IMR-90 (cell line): ENCODE measurements around the gene AHNAK2. TPM values are rescaled to one million over a fixed set of nuclear protein-coding genes. Genes with fewer than 3 reads are reported as not detected.

Experiments
- ATAC-seq: fragments of 200-7000 bp; cut with Tn5 transposase; 2 replicates; pipeline ENCODE4 v1.9.1; 2020; ENCODE audit warnings: low read depth, mild to moderate bottlenecking, moderate library complexity
- BruUV-seq: library from RNA; stranded (reverse); fragments of 400-500 nt; replicated peaks from 2 replicates; lab custom pipeline; 2021; lab: Mats Ljungman, UMichigan
- CTCF ChIA-PET: fragments of 300-600 bp; formaldehyde crosslinking; extraction: SDS; loops from one replicate; lab custom pipeline; 2021; ENCODE audit warnings: antibody characterized with exemption; lab: Yijun Ruan, JAX
- POLR2A ChIA-PET: fragments of 300-600 bp; sonication (Branson Sonifier 250); formaldehyde crosslinking; loops from one replicate; lab custom pipeline; 2022; ENCODE audit warnings: antibody characterized with exemption; ENCODE audit not compliant: unreplicated experiment; lab: Charles Lee
- DNase-seq: peaks from one replicate; pipeline ENCODE4 v3.0.0; 2013
- H2AFZ ChIP-seq: replicated peaks from 2 replicates; pipeline ENCODE3; 2013; ENCODE audit warnings: low read length, mild to moderate bottlenecking; ENCODE audit not compliant: poor library complexity
- H2AK5ac ChIP-seq: 2 replicates; pipeline ENCODE4 v1.6.1; 2013; ENCODE audit warnings: low read depth, low read length, inconsistent platforms
- H2AK9ac ChIP-seq: replicated peaks from 2 replicates; pipeline ENCODE3; 2013; ENCODE audit warnings: mild to moderate bottlenecking, low read depth, low read length, moderate library complexity; ENCODE audit not compliant: poor library complexity
- H2BK120ac ChIP-seq: 2 replicates; pipeline ENCODE4 v1.6.1; 2013; ENCODE audit warnings: low read depth, low read length, inconsistent platforms
- H2BK15ac ChIP-seq: 3 replicates; pipeline ENCODE4 v1.6.1; 2013; ENCODE audit warnings: low read depth, low read length, inconsistent platforms
- H2BK20ac ChIP-seq: 2 replicates; pipeline ENCODE4 v1.6.1; 2013; ENCODE audit warnings: low read depth, mild to moderate bottlenecking, inconsistent platforms, low read length, moderate library complexity
- H2BK5ac ChIP-seq: 2 replicates; pipeline ENCODE4 v1.6.1; 2013; ENCODE audit warnings: mild to moderate bottlenecking, low read depth, low read length, inconsistent platforms; ENCODE audit not compliant: poor library complexity, severe bottlenecking
- H3K14ac ChIP-seq: replicated peaks from 2 replicates; pipeline ENCODE4 v1.6.1; 2013; ENCODE audit warnings: low read depth, low read length, inconsistent platforms
- H3K18ac ChIP-seq: 2 replicates; pipeline ENCODE4 v1.6.1; 2013; ENCODE audit warnings: low read depth, low read length, control low read depth
- H3K23ac ChIP-seq: 2 replicates; pipeline ENCODE4 v1.6.1; 2013; ENCODE audit warnings: low read depth, low read length, inconsistent platforms
- H3K27ac ChIP-seq: 2 replicates; pipeline ENCODE4 v1.5.1; 2013; ENCODE audit warnings: mild to moderate bottlenecking, control low read depth, low read length; ENCODE audit not compliant: insufficient read depth
- H3K27me3 ChIP-seq: 2 replicates; pipeline ENCODE4 v1.6.1; 2013; ENCODE audit warnings: low read length; ENCODE audit not compliant: control insufficient read depth, insufficient read depth
- H3K36me3 ChIP-seq: 2 replicates; pipeline ENCODE4 v1.6.1; 2013; ENCODE audit warnings: low read length, mixed read lengths; ENCODE audit not compliant: control insufficient read depth, insufficient read depth
- H3K4ac ChIP-seq: 2 replicates; pipeline ENCODE4 v1.6.1; 2013; ENCODE audit warnings: low read depth, low read length, inconsistent platforms
- H3K4me1 ChIP-seq: 2 replicates; pipeline ENCODE4 v1.6.1; 2013; ENCODE audit warnings: low read length, mixed read lengths; ENCODE audit not compliant: control insufficient read depth, insufficient read depth
- H3K4me2 ChIP-seq: 2 replicates; pipeline ENCODE4 v1.6.1; 2013; ENCODE audit warnings: low read depth, mild to moderate bottlenecking, control low read depth, low read length, moderate library complexity
- H3K4me3 ChIP-seq: 2 replicates; pipeline ENCODE4 v1.5.1; 2013; ENCODE audit warnings: low read depth, mild to moderate bottlenecking, control low read depth, low read length, moderate library complexity; ENCODE audit not compliant: insufficient read depth
- H3K56ac ChIP-seq: 2 replicates; pipeline ENCODE4 v1.6.1; 2013; ENCODE audit warnings: low read length, inconsistent platforms; ENCODE audit not compliant: insufficient read depth; ENCODE audit errors: extremely low read depth
- H3K79me1 ChIP-seq, 2 experiments: 2 replicates each; pipeline ENCODE4 v1.6.1; 2013; ENCODE audit warnings: low read length in 2 of 2, inconsistent platforms in 1 of 2, low read depth in 1 of 2
- H3K9ac ChIP-seq: 2 replicates; pipeline ENCODE4 v1.6.1; 2013; ENCODE audit warnings: low read depth, low read length, control low read depth
- H3K9me1 ChIP-seq: 2 replicates; pipeline ENCODE4 v1.6.1; 2013; ENCODE audit warnings: low read length, inconsistent platforms; ENCODE audit not compliant: insufficient read depth
- H3K9me3 ChIP-seq: 2 replicates; pipeline ENCODE4 v1.6.1; 2013; ENCODE audit warnings: low read length; ENCODE audit not compliant: control insufficient read depth, insufficient read depth
- H4K20me1 ChIP-seq: 2 replicates; pipeline ENCODE4 v1.6.1; 2013; ENCODE audit warnings: low read length, inconsistent platforms; ENCODE audit not compliant: insufficient read depth
- H4K5ac ChIP-seq: 2 replicates; pipeline ENCODE4 v1.6.1; 2013; ENCODE audit warnings: mild to moderate bottlenecking, low read depth, low read length, control low read depth
- H4K8ac ChIP-seq, 2 experiments: 2 replicates each; pipeline ENCODE4 v1.6.1; 2013; ENCODE audit warnings: low read depth in 2 of 2, low read length in 2 of 2, control low read depth in 1 of 2, inconsistent platforms in 1 of 2
- H4K91ac ChIP-seq: 2 replicates; pipeline ENCODE4 v1.6.1; 2013; ENCODE audit warnings: low read depth, low read length, inconsistent platforms; ENCODE audit not compliant: insufficient read depth
- CEBPB ChIP-seq: IDR thresholded peaks from 2 replicates; pipeline ENCODE4 v1.6.1; 2012; ENCODE audit warnings: low read depth, low read length, improper control_type of control experiment
- CHD1 ChIP-seq: IDR thresholded peaks from 2 replicates; pipeline ENCODE4 v1.6.1; 2012; ENCODE audit warnings: low read depth, low read length, improper control_type of control experiment
- FOS ChIP-seq: fragments of 150-350 bp; IDR thresholded peaks from 2 replicates; pipeline ENCODE4 v1.6.1; 2016; ENCODE audit warnings: low read depth, low read length
- MAFK ChIP-seq: IDR thresholded peaks from 2 replicates; pipeline ENCODE4 v1.6.1; 2012; ENCODE audit warnings: low read depth, low read length, improper control_type of control experiment
- MXI1 ChIP-seq: IDR thresholded peaks from 2 replicates; pipeline ENCODE4 v1.6.1; 2012; ENCODE audit warnings: low read depth, mild to moderate bottlenecking, low read length, moderate library complexity, borderline replicate concordance
- NFE2L2 ChIP-seq: fragments of 150-350 bp; IDR thresholded peaks from 2 replicates; pipeline ENCODE4 v1.6.1; 2016; ENCODE audit warnings: low read depth, mild to moderate bottlenecking, low read length
- POLR2A ChIP-seq: IDR thresholded peaks from 2 replicates; pipeline ENCODE4 v1.6.1; 2012; ENCODE audit warnings: mild to moderate bottlenecking, low read depth, low read length
- RAD21 ChIP-seq: IDR thresholded peaks from 2 replicates; pipeline ENCODE4 v1.6.1; 2012; ENCODE audit warnings: low read length, improper control_type of control experiment
- RCOR1 ChIP-seq: IDR thresholded peaks from 2 replicates; pipeline ENCODE4 v1.6.1; 2012; ENCODE audit warnings: mild to moderate bottlenecking, low read length, improper control_type of control experiment; ENCODE audit not compliant: insufficient replicate concordance
- RFX5 ChIP-seq: IDR thresholded peaks from 2 replicates; pipeline ENCODE4 v1.8.0; 2012; ENCODE audit warnings: low read depth, mild to moderate bottlenecking, low read length, moderate library complexity
- SMC3 ChIP-seq: fragments of 150-350 bp; IDR thresholded peaks from 2 replicates; pipeline ENCODE4 v1.6.1; 2016; ENCODE audit warnings: low read depth, mild to moderate bottlenecking, antibody characterized with exemption, low read length, moderate library complexity
- WGBS, 2 experiments: methylation state at CpG; one replicate each; pipeline versions ENCODE4 v1.1.5 to v1.1.7; 2013; ENCODE audit warnings: missing lambda C conversion rate in 2 of 2; ENCODE audit not compliant: insufficient read length in 1 of 2; ENCODE audit errors: extremely low coverage in 2 of 2; 5-methylcytosine and 5-hydroxymethylcytosine counted together
- dilution Hi-C: fragments of 300-500 bp; cut with HindIII; formaldehyde crosslinking; loops from one replicate; pipeline ENCODE4 v1.14.3; 2018; ENCODE audit warnings: low sequenced_read_pairs; ENCODE audit not compliant: unreplicated experiment
- in situ Hi-C: fragments of 300-500 bp; cut with MboI; formaldehyde crosslinking; loops from 3 replicates; pipeline ENCODE4 v1.14.3; 2019; ENCODE audit warnings: low sequenced_read_pairs, inconsistent platforms, mixed read lengths
- intact Hi-C: fragments of 100-400 bp; cut with micrococcal nuclease; formaldehyde crosslinking; loops from 2 replicates; pipeline ENCODE4 v1.10.0; 2022
- polyA plus RNA-seq, 3 experiments: library from polyadenylated mRNA; depleted of rRNA; stranded (reverse); fragments of >200 nt; gene quantifications; 2 replicates each; pipeline ENCODE4 v1.2.3, GENCODE V29; 2012; ENCODE audit warnings: low replicate concordance in 1 of 3
- total RNA-seq: library from RNA; depleted of rRNA; stranded (reverse); fragments of >200 nt; gene quantifications from 2 replicates; pipeline ENCODE4 v1.2.3, GENCODE V29; 2012
- TF ChIP-seq, protein P1 (sequence below): conservative IDR thresholded peaks from 2 replicates; pipeline ENCODE4 v1.5.1; 2012; ENCODE audit warnings: mild to moderate bottlenecking, low read depth, low read length, improper control_type of control experiment
- TF ChIP-seq, protein P2 (sequence below): fragments of 150-350 bp; IDR thresholded peaks from 2 replicates; pipeline ENCODE4 v1.6.1; 2017; ENCODE audit warnings: mild to moderate bottlenecking, antibody characterized with exemption, low read length, low read depth

AHNAK2 gene
- total and polyA plus RNA-seq, 2 of the 4 experiments (the other 2 are of a cell fraction) = 2.6 to 7.9 TPM

DNA sequence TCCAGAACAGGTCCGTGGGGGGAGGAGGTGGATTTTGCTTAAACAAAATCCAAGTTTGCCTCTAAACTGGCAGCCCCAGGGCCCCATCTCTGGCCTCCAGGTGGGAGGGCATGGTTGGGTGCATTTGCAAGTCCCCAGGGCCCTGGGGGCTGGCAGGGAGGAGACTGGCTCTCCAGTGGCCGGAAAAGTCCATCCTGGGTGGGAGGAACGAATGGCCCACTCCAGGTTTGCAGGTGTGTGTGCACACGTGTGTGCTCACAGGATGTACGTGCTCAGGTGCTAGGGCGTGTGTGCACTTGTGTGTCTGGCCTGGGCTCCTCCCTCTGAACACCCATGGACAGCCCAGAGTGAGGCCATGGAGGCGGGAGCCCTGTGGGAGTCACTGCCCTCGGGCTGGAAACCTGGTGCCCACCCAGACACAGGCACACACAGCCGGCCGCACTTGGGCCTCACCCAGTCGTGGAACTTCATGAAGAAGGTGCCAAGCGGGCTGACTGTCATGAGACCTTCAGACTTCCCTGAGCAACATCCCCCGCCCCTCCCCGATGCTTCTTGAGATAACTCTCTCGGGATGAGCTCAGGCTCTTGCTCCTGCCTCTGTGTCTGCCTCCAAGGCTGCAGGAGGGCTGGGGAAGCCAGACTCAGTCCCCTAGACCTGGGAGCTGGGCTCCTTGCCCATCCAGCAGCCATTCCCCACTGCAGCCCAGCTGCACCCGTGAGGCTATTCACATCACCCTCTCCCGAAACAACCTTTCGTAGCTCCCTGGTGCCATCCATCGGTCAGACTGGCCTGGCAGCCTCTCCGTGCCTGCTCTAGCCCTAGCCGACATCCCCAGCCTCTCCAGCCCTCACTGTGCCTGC is 9.4 kb downstream of the AHNAK2 start:
- H4K8ac ChIP-seq = peak overlapping the region in 1 of 2 experiments; percentile 67; a peak in 2 of 4 replicates

More for the DNA sequence above, 9.4 kb downstream of the AHNAK2 start:
- Histone ChIP-seq H2AK9ac (peak overlapping the region; percentile 90), H2BK120ac (peak overlapping the region; percentile 46), H2BK5ac (no peak overlapping the region), H3K4me1 (peaks cover 34% of the 10 kb centered on the region), H2AK5ac (peak overlapping the region; percentile 90), H3K4me3 (no peak overlapping the region), H3K9ac (no peak overlapping the region), H4K5ac (no peak overlapping the region), H3K36me3 (no peaks in the 10 kb centered on the region), H3K4ac (peak overlapping the region; percentile 73), H3K4me2 (peak overlapping the region; percentile 40; the same call in 1 of the 2 replicates), H3K23ac (peak overlapping the region; percentile 80; the same call in 1 of the 2 replicates), H3K14ac (peak overlapping the region; percentile 84; the same call in 1 of the 2 replicates), H3K56ac (no peak overlapping the region), H2BK15ac (no peak overlapping the region), H3K27me3 (no peaks in the 10 kb centered on the region), H3K9me1 (peaks cover 5% of the 10 kb centered on the region), H2AFZ (peak overlapping the region; percentile 95), H4K91ac (peak overlapping the region; percentile 81), H4K20me1 (no peaks in the 10 kb centered on the region), H2BK20ac (no peak overlapping the region), H3K9me3 (no peaks in the 10 kb centered on the region), H3K79me1 (peaks cover 0 to 33% of the 10 kb centered on the region in 2 experiments; a peak in 1 of 4 replicates), H3K18ac (no peak overlapping the region), H3K27ac (no peak overlapping the region)
- TF ChIP-seq MXI1 (no peak), MAFK (no peak), CEBPB (no peak), RFX5 (no peak), RAD21 (no peak), FOS (no peak), POLR2A (no peak), SMC3 (no peak), NFE2L2 (no peak), RCOR1 (no peak), CHD1 (no peak)
- TF ChIP-seq, protein P1, sequence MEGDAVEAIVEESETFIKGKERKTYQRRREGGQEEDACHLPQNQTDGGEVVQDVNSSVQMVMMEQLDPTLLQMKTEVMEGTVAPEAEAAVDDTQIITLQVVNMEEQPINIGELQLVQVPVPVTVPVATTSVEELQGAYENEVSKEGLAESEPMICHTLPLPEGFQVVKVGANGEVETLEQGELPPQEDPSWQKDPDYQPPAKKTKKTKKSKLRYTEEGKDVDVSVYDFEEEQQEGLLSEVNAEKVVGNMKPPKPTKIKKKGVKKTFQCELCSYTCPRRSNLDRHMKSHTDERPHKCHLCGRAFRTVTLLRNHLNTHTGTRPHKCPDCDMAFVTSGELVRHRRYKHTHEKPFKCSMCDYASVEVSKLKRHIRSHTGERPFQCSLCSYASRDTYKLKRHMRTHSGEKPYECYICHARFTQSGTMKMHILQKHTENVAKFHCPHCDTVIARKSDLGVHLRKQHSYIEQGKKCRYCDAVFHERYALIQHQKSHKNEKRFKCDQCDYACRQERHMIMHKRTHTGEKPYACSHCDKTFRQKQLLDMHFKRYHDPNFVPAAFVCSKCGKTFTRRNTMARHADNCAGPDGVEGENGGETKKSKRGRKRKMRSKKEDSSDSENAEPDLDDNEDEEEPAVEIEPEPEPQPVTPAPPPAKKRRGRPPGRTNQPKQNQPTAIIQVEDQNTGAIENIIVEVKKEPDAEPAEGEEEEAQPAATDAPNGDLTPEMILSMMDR = no peak
- TF ChIP-seq, protein P2, sequence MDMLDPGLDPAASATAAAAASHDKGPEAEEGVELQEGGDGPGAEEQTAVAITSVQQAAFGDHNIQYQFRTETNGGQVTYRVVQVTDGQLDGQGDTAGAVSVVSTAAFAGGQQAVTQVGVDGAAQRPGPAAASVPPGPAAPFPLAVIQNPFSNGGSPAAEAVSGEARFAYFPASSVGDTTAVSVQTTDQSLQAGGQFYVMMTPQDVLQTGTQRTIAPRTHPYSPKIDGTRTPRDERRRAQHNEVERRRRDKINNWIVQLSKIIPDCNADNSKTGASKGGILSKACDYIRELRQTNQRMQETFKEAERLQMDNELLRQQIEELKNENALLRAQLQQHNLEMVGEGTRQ = no peak
- no peak for DNase-seq
- in situ Hi-C loops (no loop called here), intact Hi-C loops (no loop called here), dilution Hi-C loops (no loop called here)
- no peak for ATAC-seq
- ChIA-PET CTCF (interaction anchor here (0.7 kb wide), 1 partner anchor 25 kb away, joined by 3 read pairs; no protein-coding TSS in a partner anchor), POLR2A (interaction anchor here (0.7 kb wide), 1 partner anchor 10 kb away, joined by 3 read pairs; the partner anchor contains the start of gene AHNAK2)
- 77% methylated on average over 7 of the region's 21 CpGs; no CpG with 5 or more reads in 1 of the 2 experiments for WGBS, 2 experiments
- no TSS peak for BruUV-seq
